GM18867 (cell line): Measurements from ENCODE around the gene POLG2.
"Not testable (repeated sequence)": the region's sequence is repeated elsewhere in the genome, so short reads cannot be mapped to it uniquely, and the experiment has no call there.

Experiments
- ATAC-seq: cut with Tn5 transposase; IDR thresholded peaks from one replicate; pipeline ENCODE4 v1.9.1; 2021; ENCODE audit warnings: mild to moderate bottlenecking, moderate library complexity; ENCODE audit not compliant: unreplicated experiment

The POLG2 gene

DNA sequence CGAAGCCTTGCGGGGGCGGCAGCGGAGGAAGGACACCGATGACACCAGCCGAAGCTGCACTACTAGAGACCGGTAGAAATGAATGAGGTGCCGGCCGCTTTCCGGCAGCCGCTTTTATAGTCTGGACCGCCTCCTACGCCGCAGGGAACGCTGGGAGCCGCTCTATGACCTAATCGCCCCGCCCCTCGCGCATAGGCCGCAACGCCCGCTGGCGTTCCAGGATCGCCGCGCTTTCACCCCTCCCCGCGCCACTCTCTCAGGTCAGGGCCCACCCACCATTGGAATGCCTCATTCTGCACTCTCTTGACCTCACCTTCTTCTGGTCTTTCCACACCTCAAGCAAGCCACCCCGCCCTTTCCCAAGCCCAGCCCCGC is 9.3 kb upstream of the POLG2 start, which contains the start of gene DDX5:
TSS of gene DDX5 (minus strand) at position 89 of the 375 bp plus-strand sequence. CDS start 170 bp downstream, outside the sequence.
- ATAC-seq = peak; percentile 69

DNA sequence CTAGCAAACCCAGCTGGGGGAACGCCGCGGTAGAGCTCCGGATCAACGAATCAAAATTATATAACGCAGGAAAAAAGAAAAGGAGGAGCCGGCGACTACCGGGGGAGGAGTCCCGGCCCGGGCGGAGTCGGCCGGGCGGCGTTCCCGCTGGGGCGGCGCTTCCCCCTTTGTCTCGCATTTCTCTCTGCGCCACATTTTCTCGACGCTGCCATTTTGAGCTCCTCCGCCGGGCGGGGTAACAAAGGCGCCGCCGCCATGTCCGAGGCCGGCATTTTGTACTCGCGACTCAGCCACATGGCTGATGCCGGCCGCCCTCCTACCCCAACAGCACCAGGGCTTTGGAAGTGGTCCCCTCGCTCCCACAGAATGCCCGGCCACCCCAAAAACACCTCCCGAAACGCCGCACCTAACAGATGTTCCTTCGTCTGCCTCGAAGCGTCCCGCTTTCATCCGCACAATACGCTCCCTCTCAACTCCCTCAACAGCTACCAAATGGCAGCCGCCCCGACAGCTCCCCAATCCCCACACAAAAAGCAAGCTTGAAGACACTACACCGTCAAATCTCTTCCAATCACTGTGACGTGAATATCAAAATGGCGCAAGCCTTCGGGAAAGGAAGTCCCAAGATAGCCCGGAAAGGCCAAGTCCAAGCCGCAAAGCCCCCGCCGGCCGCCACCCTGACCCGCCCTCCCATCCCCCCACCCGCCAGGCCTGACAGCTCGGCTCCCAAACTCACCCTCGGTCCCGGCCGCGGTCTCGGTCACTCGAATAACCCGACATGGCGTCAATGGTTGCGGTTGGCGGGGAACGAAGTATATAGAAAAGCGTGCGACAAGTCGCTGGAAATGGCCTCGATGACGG is 8.7 kb upstream of the POLG2 start:
- ATAC-seq = no peak

DNA sequence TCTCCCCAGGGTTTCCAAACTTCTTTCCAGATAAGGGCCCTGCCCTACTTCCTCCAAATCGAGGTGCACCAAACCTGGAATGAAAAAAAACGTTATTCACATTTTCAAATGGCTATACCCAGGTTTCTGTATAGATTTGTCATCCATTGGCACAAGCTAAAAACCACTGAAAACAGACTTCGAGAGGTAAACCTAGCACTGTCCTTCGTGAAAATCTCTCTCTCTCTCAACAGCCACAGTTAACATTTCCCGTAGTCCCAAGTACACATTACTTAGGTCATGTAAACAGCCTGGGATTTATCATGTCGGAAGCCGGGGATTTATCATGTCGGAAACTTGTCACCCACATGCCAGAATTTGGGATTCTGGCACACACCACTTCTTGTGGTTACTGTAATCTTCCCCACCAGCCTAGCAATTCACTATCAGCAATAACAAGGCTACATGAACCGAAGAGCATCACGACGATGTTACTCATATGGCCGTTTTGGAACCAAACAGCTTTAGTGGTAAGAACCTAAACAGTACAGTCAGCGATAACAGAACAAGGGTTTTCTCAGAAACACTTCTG is 8.0 kb upstream of the POLG2 start:
- no peak for ATAC-seq

DNA sequence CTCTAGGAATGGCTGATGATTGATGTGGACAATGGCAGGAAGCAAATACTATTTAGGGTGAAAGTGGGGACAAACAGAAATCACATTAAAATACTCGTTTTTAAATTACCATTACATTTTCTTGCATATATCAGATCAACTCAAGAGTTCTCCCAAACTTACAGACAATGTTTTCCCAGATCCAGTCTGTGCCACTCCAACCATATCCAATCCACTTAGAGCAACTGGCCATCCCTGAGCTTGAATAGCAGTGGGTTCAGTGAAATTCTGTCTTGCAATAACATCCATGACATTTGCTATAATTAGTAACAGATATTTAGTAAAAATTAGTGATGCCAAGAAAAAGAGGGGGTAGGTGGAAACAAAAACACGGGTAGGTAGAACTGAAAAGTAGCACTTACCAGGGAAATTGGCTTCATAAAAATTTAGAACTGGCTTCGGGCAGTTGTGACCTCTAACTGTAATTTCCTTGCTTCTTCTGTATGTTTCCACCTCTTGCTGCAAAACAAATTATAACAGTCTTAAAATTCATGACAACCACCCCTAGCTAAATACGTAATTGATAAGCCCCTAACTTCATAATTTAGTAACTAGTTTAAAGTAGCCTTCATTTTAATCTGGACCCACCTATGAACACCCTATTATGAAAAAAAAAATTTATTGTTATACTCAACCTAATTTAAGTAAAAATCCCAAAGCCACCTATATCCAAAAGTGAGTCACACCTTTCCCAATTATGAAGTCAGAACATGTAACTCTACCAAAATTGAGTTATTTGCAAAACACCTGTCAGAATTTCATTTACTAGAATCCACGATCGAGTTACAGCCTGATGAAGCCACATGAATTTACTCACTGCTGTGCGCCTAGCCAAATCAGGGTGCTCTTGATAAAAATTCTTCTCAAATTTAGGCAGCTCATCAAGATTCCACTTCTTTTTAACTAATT is 7.2 kb upstream of the POLG2 start:
- no peak for ATAC-seq

DNA sequence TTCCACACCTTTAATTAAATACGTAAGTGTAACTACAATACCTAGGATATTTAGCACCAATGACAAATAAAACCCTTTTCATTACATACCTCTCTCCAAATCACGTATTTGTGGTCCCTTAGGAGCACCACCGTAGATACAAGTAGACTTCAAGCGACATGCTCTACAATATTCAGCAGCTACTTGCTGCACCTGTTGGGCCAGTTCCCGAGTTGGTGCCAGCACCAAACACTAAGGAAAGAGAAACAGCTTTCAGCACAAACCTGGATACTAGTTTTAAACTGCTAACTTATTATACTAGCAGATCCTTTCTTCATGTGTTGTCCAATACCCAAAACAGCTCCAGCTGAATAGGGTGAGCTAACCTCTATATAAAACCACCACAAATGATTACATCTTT is 6.5 kb upstream of the POLG2 start:
- no peak for ATAC-seq

DNA sequence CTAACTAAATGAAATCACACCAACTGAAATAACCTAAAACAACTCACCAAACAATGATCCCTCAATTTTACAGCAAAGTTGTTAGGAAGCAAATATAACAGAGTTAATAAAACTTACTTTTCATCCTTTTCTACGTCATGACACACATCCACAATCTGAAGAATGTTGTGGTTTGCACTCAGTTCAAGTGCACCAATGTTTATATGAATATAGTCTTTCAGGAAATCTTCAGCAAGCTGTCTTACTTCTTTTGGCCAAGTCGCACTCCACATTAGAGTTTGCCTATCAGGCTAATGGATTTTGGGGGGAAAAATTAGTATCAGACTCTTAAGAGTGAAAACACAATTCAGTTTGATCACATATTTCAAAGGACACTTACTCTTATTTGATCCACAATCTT is 6.0 kb upstream of the POLG2 start:
- ATAC-seq = no peak

DNA sequence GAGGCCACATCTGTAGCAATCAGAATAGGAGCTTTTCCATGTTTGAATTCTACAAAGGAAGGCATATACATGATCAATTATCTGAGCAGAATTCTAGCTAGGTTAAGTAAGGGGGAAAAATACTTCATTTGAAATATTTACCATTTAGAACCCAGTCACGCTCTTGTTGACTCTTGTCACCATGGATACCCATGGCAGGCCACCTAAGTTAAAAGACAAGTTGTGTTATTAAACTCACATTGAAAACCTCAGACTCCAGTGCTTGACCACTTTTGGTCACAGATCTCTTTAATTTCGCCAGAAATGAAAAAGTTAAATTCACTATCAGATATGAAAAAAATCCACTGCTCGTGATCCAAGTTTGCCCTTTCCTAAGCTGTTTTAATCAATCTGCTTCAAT is 5.2 kb upstream of the POLG2 start:
- no peak for ATAC-seq

DNA sequence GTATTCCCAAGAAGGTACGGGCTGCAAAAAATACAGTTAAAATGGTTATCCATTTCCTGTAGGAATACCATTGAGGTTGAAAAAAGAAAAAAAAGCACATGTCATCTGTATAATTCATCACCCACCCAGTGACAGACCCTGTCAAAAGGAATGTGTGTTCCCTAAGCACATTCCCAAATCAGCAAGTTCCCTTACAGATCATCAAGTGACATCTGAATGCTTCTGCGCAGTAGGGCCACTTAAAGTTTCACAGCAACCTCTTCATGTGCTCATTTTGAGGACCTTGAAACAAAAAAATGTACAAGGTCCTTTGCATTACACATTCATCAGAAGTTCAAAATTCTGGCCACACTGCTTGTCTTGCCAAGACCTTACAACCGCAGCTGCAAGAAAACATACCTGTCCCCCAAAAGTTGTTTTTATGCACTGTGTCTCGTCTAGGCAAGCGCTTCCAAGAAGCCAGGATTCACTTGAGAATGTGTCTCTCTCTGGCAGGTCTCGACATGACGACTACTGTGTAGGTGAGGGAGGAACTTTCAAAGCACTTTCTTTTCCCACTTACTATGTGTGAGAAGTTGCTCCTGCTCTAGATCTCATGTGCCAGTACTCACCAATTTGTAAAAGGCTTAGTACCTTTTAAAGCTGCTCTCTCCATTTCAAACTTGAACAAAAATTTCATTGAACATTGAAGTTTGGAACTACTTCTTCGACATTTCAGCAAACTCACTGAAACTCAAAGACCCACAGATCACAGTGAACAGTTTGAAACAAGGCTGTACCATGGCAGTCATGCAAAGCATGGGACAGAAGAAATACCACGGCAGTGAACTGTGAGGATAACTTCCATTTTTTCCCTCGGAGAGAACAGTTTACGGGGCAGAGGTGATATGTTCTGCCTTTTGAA is 4.3 kb upstream of the POLG2 start:
- ATAC-seq = no peak

DNA sequence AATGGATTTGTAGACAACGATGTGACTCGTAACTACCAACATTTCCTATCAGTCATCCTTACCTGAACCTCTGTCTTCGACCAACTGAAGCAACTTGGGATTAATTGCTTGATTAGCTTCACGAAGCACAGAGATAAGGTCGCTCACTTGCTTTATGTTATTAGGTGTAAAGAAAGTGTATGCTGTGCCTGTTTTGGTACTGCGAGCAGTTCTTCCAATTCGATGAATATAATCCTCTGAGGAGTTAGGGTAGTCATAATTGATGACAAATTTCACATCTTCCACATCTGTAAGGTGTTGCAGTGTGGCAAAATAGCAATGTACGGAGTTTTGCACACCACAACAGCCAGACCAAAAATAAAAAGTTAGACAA is 3.6 kb upstream of the POLG2 start:
- no peak for ATAC-seq

DNA sequence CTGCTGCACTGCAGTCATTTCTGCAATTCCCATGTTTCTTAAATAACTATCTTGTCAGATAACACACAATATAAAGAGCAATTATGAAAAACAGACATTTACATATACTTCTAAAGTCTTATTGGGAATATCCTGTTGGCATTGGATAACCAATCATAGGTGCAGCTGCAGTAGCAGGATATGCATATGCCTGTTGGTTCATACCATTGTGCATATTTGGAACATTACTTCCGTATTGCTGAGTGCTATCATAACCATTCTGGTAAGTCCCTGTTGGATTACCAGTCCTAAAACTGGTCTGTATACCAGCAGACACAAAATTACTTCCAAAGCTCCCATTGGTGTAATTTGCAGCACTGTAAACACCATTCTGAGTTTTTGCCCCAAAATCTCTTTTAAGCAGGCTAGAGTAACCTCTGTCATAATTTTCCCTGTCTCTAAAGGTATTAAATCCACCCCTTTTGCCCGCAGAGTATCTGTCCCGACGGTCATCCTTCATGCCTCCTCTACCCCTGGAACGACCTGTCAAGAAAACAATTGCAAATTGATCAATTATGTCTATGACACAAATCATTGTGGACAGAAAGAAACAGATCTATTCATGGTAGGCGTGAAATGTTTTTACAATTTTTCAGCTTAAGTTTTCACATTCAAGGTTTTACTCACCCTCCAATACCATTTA is 3.1 kb upstream of the POLG2 start:
- no peak for ATAC-seq

DNA sequence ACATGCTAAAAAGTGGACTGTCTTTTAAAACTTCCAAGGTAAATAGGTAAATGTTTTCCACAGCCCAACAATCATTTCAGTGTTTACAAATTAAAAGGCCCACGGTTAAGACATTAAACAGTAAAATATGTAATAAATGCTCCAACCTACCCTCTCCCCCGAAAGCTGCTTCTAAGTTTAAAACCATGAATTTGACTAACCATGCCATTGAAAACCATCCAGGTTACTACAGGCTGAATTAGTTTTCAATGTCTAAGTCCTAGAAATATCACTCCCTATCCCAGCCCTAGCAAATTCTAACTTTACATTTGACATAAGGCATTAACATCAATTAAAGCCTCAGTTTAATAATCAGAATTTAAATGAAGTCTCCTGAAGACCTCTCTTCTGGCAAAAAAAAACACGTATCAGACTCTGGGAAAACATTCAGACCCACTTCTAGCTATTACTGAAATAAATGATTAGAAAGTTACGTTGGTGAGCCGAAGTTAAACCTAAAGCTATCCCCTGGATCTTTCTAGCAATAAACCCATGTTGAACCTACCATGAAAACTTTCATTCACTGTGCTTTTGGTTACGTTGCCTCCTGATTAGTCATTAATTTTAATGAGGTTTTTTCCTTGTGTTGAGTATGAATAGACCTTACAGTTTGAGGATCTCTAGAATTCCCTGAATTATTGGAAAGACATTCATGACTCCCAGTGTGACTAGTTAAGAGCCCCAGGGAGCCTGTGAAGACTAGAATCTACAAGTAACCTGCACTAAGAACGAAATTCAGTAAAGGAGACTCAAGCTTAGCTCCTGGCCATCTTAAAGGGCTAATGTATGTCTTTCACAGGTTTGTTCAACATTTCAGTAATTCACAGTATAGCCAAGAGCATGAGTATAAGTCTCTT is 1.7 kb upstream of the POLG2 start:
- ATAC-seq = no peak

DNA sequence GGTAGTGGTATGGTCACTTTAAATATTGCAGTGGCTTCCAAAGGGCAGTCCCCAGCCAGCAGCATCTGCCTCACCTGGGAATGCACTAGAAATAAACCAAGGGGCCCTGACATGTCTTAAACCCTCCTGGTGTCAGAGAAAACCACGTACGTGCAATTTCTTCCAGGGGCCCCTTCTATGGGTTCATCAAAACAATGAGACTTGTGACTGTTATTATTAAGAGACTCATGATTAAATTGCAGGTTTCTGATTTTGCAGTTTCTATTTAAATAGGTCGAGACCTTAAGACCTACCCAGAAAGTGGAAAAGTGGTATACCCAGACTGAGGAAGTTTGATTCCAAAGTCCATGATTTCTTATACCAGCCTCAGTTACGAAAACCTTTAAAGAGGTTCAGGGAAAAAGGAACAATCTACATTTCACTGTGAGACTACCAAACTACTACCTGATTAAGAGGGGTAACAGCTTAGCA is 746 bp upstream of the POLG2 start:
- no peak for ATAC-seq

DNA sequence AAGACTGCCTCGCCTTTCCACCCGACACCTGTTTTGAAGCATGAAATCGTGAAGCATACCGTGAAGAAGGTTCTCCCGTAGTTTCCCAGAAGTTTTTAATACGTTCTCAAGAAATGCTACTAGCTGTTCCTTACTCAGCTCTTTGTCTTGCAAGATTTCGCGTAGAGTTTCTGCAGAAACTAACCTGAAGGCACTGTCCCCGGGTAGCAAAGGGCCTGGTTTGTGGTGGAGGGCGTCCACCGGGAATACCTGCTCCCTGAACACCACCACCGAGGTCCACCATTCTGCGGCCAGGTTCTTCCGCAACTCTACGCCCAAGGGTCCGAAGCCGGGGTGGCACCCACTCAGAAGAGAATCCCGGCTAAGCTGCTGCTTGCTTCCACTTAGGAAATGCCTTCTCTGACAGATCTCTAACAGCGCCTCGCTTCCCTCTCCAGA is 487 bp downstream of the POLG2 start:
- ATAC-seq = no peak

DNA sequence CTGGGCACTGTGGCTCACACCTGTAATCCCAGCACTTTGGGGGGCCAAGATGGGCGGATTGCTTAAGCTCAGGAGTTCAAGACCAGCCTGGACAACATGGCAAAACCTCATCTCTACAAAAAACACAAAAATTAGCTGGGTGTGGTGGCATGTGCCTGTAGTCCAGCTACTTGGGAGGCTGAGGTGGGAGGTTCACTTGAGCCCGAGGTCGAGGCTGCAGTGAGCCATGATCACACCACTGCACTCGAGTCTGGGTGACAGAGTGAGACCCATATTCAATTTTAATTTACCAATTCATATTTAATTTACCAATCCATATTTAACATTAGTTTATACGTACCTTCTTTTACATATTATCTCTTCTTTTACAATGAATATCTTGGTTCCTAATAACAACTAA is 1.6 kb downstream of the POLG2 start:
- not testable (repeated sequence) for ATAC-seq

DNA sequence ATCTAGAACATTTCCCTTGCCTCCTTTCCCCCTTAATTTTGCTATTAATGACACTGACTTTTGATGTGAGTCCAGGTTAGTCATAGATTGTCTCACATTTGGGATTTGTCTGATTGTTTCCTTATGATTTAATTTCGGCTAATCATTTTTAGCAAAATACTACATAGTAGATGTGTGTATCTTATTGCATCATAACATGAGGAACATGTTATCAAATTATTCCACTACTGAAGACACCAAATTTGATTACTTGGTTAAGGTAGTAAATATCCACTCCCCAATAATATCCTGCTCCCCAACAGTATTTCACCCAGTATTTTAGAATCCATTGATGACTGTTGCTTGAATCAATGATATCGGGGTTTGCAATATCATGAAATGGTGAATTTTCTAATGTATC is 2.7 kb downstream of the POLG2 start:
- no peak for ATAC-seq

DNA sequence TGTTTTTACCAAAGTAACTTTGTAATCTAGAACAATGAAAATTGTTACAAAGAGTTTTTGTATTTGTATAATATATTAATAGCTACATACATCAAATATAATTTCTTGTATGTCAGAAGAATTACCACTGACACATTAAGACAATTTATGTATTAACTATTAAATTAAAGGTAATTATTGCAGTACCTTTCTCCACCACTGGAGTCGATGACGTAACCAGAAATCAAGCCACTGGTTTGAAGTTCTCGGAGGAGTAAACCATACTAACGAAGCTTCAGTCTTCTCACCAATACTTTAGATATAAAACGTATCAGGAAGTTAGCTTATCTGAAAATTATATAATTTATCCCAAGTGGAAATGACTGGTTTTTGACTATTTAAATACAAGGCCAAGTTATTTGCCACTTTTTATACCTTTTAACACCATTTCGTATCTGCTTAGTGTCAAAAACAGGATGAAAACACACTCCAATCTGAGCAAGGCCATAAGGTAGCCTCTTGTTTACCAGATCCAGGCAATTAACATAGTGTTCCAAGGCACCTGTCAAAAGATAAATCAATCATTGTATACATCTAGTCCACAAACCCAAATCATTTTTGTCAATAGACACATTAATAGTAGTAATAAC is 4.3 kb downstream of the POLG2 start:
- no peak for ATAC-seq

DNA sequence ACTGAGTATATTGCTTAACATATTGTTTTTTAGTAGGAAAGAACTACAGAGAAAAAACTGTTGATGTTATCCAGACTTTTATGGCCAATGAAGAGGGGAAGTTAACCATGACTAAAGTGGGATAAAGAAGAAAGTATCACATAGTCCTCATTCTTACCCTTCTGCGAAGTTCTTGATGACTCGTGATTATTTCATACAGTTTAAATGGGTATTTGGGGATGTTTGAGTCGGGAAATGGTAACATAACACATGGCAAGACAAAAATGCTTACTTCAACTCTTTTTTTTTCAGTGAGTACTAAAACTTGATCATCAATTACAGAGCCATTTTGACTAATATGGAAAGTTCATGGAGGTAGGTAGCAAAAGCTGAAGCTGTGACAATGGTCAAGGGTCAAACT is 4.9 kb downstream of the POLG2 start:
- ATAC-seq = no peak
